Fibroblast of lung (primary cell): ENCODE data around the gene PRPF6. TPM values are rescaled to one million over a fixed set of nuclear protein-coding genes. Genes with fewer than 3 reads are reported as not detected.
"Not testable (repeated sequence)": the region's sequence is repeated elsewhere in the genome, so short reads cannot be mapped to it uniquely, and the experiment has no call there.

Experiments
- DNase-seq, 2 donors: peaks; one replicate each; pipeline versions ENCODE4 v3.0.0 to v3.0.0-alpha.2; 2010; ENCODE audit warnings: low read depth in 2 of 2
- H2AFZ ChIP-seq: 2 replicates; pipeline ENCODE4 v1.5.1; 2012; ENCODE audit warnings: low read length, control low read depth, inconsistent platforms
- H3K27ac ChIP-seq: 2 replicates; pipeline ENCODE4 v1.5.1; 2011; ENCODE audit warnings: low read length, control low read depth; ENCODE audit not compliant: insufficient read depth
- H3K27me3 ChIP-seq: 2 replicates; pipeline ENCODE4 v1.5.1; 2011; ENCODE audit warnings: mild to moderate bottlenecking, low read length; ENCODE audit not compliant: control insufficient read depth, insufficient read depth
- H3K36me3 ChIP-seq: 2 replicates; pipeline ENCODE4 v1.5.1; 2011; ENCODE audit warnings: low read length; ENCODE audit not compliant: control insufficient read depth, insufficient read depth
- H3K4me1 ChIP-seq: 2 replicates; pipeline ENCODE4 v1.5.1; 2011; ENCODE audit warnings: low read length; ENCODE audit not compliant: control insufficient read depth, insufficient read depth; ENCODE audit errors: extremely low read depth
- H3K4me2 ChIP-seq: 2 replicates; pipeline ENCODE4 v1.5.1; 2011; ENCODE audit warnings: low read length, control low read depth; ENCODE audit not compliant: insufficient read depth; ENCODE audit errors: extremely low read depth
- H3K4me3 ChIP-seq, 4 experiments: fragments of 200-600 bp in 1 of 4; sonication (generic) in 1 of 4; replicated peaks in 1 of 4; 2 replicates each; pipeline ENCODE4 v1.5.1; 2011 to 2016; ENCODE audit warnings: low read length in 4 of 4, low read depth in 3 of 4, mild to moderate bottlenecking in 3 of 4, control low read depth in 2 of 4, inconsistent platforms in 1 of 4, mixed read lengths in 1 of 4; ENCODE audit not compliant: insufficient read depth in 1 of 4; ENCODE audit errors: control extremely low read depth in 1 of 4
- H3K79me2 ChIP-seq: 2 replicates; pipeline ENCODE4 v1.5.1; 2012; ENCODE audit warnings: mild to moderate bottlenecking, low read length, inconsistent platforms; ENCODE audit not compliant: control insufficient read depth, insufficient read depth
- H3K9ac ChIP-seq: 2 replicates; pipeline ENCODE4 v1.5.1; 2011; ENCODE audit warnings: mild to moderate bottlenecking, low read length, control low read depth; ENCODE audit not compliant: insufficient read depth
- H3K9me3 ChIP-seq: 2 replicates; pipeline ENCODE4 v1.5.1; 2012; ENCODE audit warnings: low read depth, low read length; ENCODE audit not compliant: control insufficient read depth, insufficient read depth
- H4K20me1 ChIP-seq: 2 replicates; pipeline ENCODE4 v1.5.1; 2011; ENCODE audit warnings: low read length; ENCODE audit not compliant: control insufficient read depth, insufficient read depth; ENCODE audit errors: extremely low read depth
- EZH2 ChIP-seq: IDR thresholded peaks from 2 replicates; pipeline ENCODE4 v1.5.1; 2012; ENCODE audit warnings: low read length, control low read depth, mild to moderate bottlenecking; ENCODE audit errors: missing control alignments
- polyA plus RNA-seq, 2 donors: library from polyadenylated mRNA; depleted of rRNA in 1 of 2; stranded (reverse) in 1 of 2; unstranded in 1 of 2; fragments of >200 nt; gene quantifications; 2 replicates each; pipeline ENCODE4 v1.2.1, GENCODE V29; 2011 to 2012; ENCODE audit warnings: missing spikeins in 1 of 2
- total RNA-seq: library from RNA; depleted of rRNA; stranded (reverse); fragments of >200 nt; gene quantifications from 2 replicates; pipeline ENCODE4 v1.2.1, GENCODE V29; 2014
- TF ChIP-seq, protein P1 (sequence below), 2 donors: IDR thresholded peaks in 1 of 2; conservative IDR thresholded peaks in 1 of 2; 1 replicate in 1 of 2; 2 replicates in 1 of 2; pipeline ENCODE4 v1.5.1; 2011 to 2012; ENCODE audit warnings: low read length in 2 of 2, control low read depth in 1 of 2, inconsistent platforms in 1 of 2, low read depth in 1 of 2, mild to moderate bottlenecking in 1 of 2

Gene PRPF6
- total and polyA plus RNA-seq, 2 donors (not counting 1 experiment from before 2014, with no cell fraction given) = 28.2 to 52.0 TPM

DNA sequence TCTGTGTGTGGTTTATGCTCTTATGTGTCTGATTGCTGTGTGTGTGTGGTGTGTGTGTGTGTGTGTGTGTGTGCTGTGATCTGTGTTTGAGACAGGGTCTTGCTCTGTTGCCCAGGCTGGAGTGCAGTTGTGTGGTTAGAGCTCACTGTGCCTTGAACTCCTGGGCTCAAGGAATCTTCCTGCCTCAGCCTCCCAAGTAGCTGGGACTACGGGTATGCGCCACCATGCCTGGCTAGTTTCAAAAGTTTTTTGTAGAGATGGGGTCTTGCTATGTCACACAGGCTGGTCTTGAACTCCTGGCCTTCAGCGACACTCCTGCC, 7.8 kb upstream of the PRPF6 start:
- no peak for TF ChIP-seq EZH2
- TF ChIP-seq, protein P1, sequence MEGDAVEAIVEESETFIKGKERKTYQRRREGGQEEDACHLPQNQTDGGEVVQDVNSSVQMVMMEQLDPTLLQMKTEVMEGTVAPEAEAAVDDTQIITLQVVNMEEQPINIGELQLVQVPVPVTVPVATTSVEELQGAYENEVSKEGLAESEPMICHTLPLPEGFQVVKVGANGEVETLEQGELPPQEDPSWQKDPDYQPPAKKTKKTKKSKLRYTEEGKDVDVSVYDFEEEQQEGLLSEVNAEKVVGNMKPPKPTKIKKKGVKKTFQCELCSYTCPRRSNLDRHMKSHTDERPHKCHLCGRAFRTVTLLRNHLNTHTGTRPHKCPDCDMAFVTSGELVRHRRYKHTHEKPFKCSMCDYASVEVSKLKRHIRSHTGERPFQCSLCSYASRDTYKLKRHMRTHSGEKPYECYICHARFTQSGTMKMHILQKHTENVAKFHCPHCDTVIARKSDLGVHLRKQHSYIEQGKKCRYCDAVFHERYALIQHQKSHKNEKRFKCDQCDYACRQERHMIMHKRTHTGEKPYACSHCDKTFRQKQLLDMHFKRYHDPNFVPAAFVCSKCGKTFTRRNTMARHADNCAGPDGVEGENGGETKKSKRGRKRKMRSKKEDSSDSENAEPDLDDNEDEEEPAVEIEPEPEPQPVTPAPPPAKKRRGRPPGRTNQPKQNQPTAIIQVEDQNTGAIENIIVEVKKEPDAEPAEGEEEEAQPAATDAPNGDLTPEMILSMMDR (conservative IDR thresholded peaks at IDR 0.05 in 1 of 2, IDR thresholded peaks at IDR 0.05 in 1 of 2; ENCODE audit: low read depth in 1 of 2, low read length in 2 of 2) = no peak

GRCh38 chr20:63973636-63974401, 7.1 kb upstream of the PRPF6 start:
- TF ChIP-seq EZH2 = no peak
- TF ChIP-seq, protein P1 (conservative IDR thresholded peaks at IDR 0.05 in 1 of 2, IDR thresholded peaks at IDR 0.05 in 1 of 2; ENCODE audit: low read depth in 1 of 2, low read length in 2 of 2) = peak; percentile 77 to 85
- H3K27me3 ChIP-seq = no peaks in the 10 kb centered on the region
- H4K20me1 ChIP-seq = no peaks in the 10 kb centered on the region
- H3K9ac ChIP-seq = no peak overlapping the region
- peak overlapping the region; percentile 76 for H3K4me2 ChIP-seq
- no peaks in the 10 kb centered on the region for H3K36me3 ChIP-seq
- no peaks in the 10 kb centered on the region for H3K9me3 ChIP-seq
- H3K27ac ChIP-seq = no peak overlapping the region
- peaks cover 4% of the 10 kb centered on the region for H3K79me2 ChIP-seq
- H2AFZ ChIP-seq = peak overlapping the region; percentile 57
- H3K4me1 ChIP-seq = peaks cover 17% of the 10 kb centered on the region
- H3K4me3 ChIP-seq = peak overlapping the region; percentile 29 to 54 (median 42)
- DNase-seq = peak; percentile 71 to 82

More for the DNA sequence above, 7.8 kb upstream of the PRPF6 start:
- Histone ChIP-seq H3K9me3 (no peaks in the 10 kb centered on the region), H3K27ac (no peak overlapping the region), H3K9ac (no peak overlapping the region), H3K36me3 (peaks cover under 1% of the 10 kb centered on the region), H3K4me1 (peaks cover 18% of the 10 kb centered on the region), H3K4me2 (peak overlapping the region; percentile 76), H3K4me3 (no peak overlapping the region), H2AFZ (no peak overlapping the region), H3K27me3 (no peaks in the 10 kb centered on the region), H3K79me2 (peaks cover 9% of the 10 kb centered on the region), H4K20me1 (no peaks in the 10 kb centered on the region)
- no peak for DNase-seq

DNA sequence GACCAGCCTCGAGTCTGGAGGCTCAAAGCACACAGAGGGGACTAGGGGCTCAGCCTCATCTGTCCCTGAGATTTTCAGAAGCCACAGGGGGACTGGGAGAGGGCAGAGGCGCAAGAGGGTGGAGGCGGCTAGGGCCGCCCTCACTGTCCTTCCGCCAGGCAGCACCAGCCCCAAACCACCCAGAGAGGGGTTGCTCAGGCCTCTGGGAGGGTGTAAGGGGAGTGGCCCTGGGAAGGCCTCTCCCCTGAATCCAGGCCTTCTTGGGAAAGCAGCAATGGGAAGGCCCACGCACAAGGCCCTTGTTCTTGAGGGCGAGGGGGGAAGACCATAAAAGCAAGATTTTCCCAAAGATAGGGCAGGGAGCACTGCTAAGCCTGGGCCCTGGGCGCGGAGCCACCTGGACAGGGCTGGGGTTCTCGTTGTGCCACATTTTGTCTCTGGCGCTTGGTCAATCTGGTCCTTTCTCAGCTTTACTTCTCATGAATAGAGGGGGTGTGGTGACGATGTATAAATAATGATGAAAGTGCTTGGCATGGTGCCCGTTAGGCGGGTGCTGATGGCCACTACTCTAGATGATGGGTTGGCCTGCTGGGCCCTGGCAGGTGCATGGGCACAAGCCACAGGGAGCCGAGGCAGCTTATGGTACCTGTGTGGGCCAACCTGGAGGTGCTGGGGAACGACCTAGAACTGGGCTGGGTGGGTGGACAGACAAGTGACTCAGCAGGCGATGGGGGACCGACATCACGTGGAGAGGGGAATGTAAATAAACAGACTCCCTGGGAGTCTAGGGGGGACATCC, 6.3 kb upstream of the PRPF6 start:
- Histone ChIP-seq H3K79me2 (no peaks in the 10 kb centered on the region), H2AFZ (no peak overlapping the region), H3K4me3 (no peak overlapping the region), H3K27me3 (no peaks in the 10 kb centered on the region), H3K4me2 (no peak overlapping the region), H3K9me3 (no peaks in the 10 kb centered on the region), H4K20me1 (no peaks in the 10 kb centered on the region), H3K9ac (no peak overlapping the region), H3K4me1 (peaks cover 16% of the 10 kb centered on the region), H3K36me3 (no peaks in the 10 kb centered on the region), H3K27ac (no peak overlapping the region)
- TF ChIP-seq, protein P1 (conservative IDR thresholded peaks at IDR 0.05 in 1 of 2, IDR thresholded peaks at IDR 0.05 in 1 of 2; ENCODE audit: low read depth in 1 of 2, low read length in 2 of 2) = no peak
- no peak for TF ChIP-seq EZH2
- DNase-seq = peak in 1 of 2 donors; percentile 62

DNA sequence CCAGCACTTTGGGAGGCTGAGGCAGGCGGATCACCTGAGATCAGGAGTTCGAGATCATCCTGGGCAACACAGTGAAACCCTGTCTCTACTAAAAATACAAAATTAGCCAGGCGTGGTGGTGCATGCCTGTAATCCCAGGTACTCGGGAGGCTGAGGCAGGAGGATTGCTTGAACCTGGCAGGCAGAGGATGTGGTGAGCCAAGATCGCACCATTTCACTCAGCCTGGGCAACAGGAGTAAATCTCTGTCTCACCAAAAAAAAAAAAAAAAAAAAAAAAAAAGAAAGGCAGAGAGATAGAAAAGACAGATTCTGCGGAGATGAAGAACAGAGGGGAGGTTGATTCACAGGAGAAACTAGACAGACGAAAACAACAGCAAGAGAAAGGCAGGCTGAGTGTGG, 4.4 kb upstream of the PRPF6 start:
- H3K4me3 ChIP-seq, H3K9ac ChIP-seq, H3K27me3 ChIP-seq, DNase-seq, H3K27ac ChIP-seq, H3K79me2 ChIP-seq, H3K4me2 ChIP-seq, H2AFZ ChIP-seq, H3K36me3 ChIP-seq, H4K20me1 ChIP-seq, H3K9me3 ChIP-seq: not testable (repeated sequence)
- H3K4me1 ChIP-seq = peaks cover 16% of the 10 kb centered on the region
